GM21360 (cell line): ENCODE measurements around the gene MTR.
"Not testable (repeated sequence)": the region's sequence is repeated elsewhere in the genome, so short reads cannot be mapped to it uniquely, and the experiment has no call there.

Experiments
- ATAC-seq: cut with Tn5 transposase; IDR thresholded peaks from one replicate; pipeline ENCODE4 v1.9.1; 2021; ENCODE audit warnings: mild to moderate bottlenecking, moderate library complexity; ENCODE audit not compliant: unreplicated experiment

The MTR gene

DNA sequence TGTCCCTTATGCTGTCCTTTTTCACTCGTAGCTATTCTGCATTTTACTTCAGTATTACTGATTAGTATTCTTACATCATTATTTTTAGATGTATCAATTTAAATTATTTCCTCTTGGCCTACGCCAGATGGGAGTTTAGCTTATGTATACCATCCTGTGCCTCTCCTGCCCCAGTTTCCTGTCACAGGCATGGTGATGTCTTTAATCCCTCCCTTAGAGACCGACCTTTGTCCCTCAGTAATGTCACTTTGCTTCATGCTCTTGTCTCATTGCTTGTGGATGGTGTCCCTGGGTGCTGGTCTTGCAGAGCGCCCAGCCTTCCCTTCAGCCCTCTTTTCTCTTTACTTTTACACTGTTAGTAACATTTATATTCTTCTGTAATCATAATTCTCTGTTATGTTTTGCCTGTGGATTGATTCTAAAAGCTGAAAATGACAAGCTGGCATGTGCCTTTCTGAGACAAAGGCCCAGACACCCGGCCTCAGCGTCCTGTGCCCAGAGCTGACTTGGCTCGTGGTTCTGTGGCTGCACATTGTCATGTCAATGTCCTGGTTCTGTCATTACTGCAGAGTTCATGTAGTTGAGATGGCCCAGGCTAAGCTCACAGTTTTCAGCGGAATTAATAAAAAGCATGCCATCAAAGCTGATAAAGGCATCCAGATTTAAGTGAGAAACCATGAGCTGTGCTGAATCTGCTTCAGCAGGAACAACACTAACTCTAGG is 100.7 kb downstream of the MTR start:
- no peak for ATAC-seq

DNA sequence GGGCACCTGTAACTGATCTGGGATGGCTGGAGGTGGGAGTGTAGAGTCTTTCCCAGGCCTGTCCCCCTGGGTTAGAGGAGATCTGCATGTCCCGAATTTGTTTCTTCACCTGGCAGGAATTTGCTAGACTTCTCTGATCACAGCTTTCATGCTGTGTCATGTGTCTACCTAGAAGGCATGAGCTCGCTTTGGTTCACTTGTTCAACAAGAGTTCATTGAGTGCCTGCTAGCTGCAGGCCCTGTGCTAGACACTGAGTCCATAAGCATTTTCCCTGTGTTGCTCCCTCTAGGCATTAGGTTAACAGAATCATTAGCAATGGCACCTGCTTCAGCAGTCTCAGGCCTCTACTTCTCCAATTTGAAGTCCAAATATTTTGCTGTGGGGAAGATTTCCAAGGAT is 101.6 kb downstream of the MTR start:
- ATAC-seq = no peak

DNA sequence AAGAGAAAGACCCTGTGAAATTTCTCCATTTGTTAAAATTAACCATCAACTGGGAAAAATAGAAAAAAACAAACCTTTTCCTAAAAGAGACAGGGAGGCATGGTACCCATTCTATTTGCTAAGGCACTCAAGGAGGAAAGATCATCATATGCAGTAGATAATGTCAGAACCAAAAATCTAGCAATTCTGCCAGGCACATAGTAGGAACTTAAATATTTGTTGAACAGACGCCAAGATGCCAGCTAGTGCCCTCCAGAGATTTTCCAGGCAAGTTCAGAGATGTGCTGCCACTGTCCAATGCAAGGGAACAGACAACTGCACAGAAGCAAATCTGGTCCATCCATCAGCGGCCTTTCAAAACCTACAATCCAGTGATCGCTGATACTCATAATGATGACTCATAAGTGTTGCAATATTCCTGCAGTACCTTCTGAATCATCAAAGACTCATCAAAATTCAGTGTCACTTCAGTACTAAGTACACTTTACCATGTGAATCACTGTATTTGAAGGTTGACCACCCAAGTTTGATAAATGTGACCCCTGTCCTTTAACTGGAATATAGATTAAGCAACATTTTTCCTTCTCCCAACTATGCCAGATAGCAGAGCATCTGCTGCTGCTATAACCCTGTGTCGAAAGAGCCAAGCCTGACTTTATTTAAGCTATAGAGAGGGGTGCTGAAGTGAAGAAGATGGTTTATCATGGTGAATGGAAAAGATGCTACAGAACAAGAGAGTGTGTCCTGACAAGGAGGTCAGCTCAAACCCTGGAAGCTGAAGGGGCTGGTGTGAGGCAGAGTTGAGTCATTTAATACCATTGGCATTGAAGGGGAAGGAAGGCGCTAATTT is 110.0 kb downstream of the MTR start:
- ATAC-seq = no peak

DNA sequence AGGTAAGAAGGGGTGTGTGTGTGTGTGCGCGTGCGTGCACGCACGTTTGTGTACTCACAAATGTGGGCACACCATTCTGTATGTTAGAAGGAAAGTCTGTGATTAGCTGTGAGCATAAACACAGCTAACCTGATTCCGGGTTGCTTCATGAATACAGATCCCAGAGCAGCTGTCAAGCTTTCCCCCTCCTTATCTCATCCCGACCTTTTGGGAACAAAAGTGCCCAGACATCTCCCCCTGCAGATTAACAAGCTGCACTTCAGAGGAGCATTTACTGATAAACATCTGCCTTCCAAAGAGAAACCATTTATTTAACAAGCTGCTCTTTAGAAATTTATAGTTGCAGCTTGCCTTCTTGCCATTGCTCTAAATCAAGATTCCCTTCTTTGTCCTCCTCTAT is 112.1 kb downstream of the MTR start:
- ATAC-seq = no peak

DNA sequence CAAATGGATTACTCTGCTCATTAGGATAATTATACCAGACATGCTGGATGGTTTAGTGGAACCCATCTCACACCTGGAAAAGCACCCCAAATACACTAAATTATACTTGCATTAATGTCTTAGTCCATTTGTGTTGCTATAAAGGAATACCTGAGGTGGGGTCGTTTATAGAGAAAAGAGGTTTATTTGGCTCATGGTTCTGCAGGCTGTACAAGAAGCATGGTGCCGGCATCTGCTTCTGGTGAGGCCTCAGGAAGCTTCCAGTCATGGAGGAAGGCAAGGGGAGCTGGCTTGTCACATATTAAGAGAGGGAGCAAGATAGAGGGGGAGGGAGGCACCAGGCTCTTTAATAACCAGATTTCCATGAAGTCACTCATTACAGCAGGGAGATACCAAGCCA is 113.6 kb downstream of the MTR start:
- no peak for ATAC-seq

DNA sequence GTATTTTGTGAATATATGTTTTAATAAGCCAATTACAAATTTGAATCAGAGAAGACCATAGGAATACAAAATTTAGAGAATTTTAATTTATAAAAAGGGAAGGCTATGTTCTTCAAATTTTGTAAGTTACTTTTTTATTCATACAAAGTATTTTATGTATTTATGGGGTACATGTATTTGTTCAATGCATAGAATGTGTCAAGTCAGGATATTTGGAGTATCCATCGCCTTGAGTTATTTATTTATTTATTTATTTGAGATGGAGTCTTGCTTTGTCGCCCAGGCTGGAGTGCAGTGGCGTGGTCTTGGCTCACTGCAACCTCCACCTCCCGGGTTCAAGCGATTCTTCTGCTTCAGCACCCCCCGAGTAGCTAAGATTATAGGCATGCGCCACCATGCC is 116.0 kb downstream of the MTR start:
- ATAC-seq = not testable (repeated sequence)

DNA sequence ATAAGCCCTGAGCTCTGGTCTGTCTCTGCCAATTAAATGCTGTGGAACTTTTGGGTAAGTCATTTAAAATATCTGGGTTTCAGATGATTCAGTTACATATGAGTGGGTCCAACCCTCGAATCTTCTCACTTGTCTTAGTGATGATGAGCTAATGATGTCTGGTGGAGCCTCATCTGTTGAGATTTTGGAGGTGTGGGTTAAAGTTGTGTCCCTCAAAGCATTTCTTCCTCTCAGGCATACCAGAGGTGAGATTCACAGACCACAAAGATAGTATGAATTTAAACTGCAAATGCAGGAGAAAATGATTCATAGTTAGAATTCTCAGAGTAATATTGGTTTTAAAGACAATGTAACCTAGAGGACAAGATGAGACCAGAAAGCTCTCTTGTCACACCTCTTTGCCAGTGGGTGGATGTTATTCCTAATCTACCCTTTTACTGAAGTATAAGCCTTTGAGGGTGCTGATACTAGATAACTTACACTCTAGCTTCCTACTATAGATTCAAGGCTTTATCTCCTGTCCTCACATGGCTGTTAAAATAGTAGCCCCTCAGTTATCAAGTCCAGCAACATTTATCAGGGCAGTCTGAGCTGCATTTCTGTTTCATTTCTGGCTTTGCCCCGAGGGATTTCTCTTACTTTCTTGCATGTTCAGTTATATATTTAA is 118.4 kb downstream of the MTR start:
- no peak for ATAC-seq

DNA sequence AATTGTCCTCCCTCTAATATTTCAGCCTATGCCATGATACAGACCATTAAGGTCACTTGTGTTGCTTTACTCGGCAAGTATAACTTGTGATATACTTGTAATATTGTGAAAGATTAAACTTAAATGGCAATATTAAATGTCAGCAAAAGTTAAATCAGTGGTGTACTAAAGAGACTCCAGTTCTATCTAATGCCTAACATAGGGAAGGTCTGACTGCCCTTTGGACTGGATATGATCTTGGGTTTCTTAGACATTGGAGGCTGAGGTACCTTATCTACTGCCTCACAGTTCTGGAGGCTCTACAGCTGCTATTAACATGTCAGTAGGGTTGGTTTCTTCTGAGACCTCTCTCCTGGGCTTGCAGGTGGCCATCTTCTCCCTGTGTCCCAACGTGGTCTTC is 119.3 kb downstream of the MTR start:
- no peak for ATAC-seq

DNA sequence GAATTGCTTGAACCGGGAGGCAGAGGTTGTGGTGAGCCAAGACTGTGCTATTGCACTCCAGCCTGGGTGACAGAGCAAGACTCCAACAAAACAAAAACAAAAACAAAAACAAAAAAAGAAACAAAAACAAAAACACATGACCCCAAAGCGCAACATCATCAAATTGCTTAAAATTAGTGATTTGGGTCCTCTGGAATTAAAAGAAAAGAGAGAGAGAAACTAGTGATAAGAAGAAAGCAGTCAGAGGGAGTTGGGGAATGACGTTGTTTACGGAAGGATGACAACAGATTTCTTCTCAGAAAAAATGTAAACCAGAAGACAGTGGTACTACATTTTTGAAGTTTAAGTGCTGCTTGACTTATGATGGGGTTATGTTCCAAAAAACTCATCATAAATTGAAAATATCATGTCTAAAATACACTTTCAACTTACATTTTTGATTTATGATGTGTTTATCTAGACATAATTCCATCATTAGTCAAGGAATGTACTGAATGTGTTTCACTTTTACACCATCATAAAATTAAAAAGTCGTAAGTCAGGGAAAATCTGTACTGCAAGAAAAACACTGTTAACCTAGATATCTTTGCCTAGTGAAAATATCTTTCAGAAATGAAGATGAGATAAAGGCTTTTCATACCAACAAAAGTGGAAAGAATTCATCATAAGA is 121.2 kb downstream of the MTR start:
- no peak for ATAC-seq

DNA sequence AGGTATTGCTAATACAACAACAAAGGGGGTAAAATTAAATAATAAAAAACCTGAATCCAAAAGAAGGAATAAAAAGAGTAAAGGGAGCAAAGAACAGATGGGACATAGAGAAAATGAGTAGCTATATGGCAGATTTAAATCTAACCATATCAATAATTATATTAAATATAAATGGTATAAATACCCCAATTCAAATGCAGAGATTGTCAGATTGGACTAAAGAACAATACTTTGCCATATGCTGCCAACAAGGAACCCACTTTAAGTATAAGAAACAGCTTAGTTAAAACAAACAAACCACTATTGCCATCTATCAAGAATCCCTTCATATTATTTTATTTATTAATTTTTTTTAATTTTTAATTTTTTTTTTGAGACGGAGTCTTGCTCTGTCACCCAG is 122.4 kb downstream of the MTR start:
- ATAC-seq = no peak

DNA sequence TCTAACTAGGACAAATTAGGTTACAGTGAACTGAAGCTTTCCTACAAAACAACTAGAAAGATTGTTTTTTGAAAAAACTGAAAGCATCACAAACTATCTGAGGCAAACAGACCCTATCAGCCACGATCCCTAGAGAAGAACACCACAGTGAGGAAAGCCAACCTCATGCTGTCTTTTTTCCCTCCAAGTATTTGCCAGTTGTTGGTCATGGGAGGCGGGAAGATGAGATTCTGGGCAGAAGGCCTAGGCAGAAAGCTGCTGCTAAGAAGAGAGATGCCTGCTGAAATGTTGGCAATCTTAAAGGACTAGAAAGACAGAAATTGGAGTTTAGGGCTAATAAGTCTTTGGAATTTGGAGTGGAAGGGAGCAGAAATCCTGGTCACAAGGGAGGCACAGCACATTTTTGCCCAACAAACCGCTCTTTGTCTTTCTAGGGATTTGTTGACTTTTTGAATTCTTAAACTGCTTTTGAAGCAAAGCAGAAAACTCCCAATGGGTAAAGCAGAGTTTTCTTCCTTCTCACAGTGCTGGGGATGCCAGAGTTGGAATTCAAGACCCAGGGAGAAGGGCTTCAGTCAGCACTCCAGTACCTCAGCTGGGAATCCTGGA is 125.3 kb downstream of the MTR start:
- no peak for ATAC-seq

DNA sequence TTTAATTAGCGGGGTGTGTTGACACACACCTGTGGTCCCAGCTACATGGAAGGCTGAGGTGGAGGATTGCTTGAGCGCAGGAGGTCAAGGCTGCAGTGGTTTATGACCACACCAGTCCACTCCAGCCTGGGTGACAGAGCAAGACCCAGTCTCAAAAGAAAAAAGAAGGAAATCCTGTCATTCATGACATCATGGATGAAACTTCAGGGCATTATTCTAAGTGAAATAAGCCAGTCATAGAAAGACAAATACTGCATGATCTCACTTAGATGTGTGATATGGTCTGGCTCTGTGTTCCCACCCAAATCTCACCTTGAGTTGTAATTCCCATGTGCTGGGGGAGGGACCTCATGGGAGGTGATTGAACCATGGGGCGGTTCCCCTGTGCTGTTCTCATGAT is 126.5 kb downstream of the MTR start:
- no peak for ATAC-seq

DNA sequence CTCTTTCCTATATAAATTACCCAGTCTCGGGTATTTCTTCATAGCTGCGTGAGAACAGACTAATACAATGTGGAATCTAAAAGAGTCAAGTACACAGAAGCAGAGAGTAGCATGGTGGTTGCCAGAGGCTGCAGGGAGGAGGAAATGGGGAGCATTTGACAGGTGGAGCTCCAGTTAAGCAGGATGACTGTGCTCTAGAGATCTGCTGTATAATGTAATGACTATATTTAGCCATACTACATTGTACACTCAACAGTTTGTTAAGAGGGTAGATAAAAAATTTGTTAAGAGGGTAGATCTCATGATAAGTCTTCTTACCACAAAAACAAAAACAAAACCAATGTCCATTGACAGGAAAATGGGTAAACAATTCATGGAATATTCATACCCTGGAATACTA is 127.1 kb downstream of the MTR start:
- ATAC-seq = no peak

DNA sequence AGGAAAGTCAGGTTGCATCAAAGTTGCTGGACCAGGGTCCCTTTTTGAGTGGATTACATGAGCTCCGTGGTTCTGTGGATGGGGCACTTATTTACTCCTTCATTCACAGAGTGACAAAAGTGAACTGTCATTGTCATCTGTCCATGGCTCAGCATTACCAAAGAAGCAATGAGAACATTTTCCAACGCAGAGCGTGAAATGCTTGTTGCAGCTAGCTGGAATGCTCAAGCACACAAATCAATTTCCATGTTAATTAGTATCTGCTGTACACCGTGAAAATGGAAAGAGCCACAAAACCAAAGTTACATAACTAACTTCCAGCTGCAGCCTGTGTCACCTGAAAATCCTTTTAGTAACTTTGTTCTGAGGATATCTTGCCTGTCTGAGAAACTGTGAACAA is 130.3 kb downstream of the MTR start:
- no peak for ATAC-seq

DNA sequence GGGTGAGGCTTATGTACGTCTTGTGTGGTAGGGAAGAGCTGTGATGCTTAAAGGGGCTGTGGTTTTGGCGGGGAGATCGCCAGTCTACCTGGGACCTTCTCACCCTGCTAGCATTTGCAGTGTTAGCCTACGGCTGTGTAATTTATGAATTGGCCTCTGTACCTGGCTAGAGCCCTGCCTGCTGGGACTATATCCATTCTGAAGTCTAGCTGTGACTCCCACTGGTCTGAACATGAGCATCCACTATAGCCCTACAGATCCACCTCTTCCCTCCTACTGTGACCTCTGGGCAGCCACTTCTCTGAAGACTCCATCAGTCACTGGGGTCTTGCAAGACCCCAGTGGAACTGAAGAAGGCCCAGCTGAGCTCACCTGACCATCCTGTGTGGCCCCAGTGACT is 135.4 kb downstream of the MTR start:
- ATAC-seq = no peak

DNA sequence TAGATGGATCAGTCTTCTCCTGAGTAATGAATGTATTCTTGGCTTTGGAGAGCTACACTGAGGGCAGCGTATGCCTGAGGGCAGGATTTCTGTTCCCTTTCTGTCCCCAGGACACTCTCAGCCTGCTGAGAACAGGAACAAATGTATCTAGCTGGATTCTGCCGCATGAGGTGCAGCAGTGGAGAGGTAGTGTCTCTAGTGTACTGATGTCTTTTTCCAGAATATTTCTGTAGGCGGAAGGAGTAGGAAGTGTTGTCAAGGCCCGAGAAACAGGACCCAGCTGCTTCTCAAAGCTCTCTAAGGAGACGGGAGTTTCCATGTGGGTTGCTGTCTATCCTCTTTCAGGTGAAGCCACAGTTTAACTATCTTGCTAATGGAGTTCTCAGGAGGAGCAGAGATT is 143.7 kb downstream of the MTR start:
- no peak for ATAC-seq

DNA sequence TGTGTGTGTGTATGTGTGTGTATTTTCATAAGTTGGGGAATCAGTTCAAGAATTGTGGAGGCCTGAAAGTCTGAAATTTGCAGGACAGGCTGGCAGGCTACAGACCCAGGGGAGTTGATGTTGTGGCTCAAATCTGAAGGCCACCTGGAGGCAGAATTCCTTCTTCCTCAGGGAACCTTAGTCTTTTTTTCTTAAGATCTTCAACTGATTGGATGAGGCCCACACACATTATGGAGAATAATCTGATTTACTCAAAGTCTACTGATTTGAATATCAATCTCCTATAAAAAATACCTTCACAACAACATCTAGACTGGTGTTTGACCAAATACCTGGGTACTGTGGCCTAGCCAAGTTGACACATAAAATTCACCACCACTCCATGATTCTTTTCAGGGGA is 147.3 kb downstream of the MTR start:
- no peak for ATAC-seq

DNA sequence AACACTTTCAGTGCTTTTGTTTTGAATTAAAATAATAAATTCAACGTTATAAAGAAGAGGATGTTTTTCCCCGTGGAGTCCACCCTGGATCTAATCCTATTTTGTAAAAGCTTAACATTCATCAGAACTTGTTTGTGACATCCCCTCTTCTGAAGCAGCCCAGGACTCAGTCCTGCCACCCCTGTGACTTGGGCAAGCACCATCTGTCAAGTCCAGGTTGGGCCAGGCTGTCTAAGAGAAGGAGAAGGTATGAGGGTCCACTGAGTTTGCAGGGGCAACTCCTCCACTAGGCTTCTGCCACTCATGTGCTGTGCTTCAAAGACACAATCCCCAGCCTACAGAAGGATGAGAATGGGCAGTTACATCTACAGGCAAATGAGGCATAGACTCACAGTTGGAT is 149.5 kb downstream of the MTR start:
- ATAC-seq = no peak

DNA sequence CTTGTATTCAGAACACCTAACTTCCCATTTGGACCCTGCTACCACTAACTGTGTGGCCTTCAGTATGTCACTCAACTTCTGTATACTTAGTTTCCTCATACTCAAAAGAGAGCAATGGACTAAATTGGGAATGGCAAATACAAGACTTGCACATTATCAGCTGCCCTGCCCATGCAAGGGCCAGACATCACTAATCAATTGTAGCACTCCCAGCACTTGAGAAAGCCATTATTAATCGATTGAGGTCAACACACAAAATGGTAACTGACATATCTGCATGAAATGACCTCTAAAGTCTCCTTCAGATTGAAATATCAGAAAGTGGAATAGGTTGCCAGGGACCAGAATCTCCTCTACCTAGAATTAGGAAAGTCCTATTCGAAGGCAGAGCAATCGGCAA is 149.9 kb downstream of the MTR start:
- no peak for ATAC-seq

DNA sequence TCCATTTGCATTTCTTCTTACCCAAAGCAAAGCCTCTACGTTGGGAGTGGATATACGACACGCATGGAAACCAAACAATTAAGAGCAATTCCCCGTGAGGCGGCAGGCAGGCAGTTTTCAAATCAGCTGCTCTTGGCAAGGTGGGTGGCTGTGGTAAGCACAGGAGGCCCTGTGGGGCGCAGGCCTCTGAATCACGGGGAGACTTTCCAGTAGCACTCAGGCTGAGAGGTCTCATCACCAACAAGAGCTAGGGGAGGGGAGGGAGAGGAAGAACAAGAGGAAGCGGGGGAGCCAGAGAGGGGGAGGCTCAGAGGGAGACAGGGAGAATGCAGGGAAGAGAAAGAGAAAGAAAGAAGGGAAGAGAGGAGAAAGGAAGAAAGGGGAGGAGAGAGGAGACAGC is 152.7 kb downstream of the MTR start:
- no peak for ATAC-seq

DNA sequence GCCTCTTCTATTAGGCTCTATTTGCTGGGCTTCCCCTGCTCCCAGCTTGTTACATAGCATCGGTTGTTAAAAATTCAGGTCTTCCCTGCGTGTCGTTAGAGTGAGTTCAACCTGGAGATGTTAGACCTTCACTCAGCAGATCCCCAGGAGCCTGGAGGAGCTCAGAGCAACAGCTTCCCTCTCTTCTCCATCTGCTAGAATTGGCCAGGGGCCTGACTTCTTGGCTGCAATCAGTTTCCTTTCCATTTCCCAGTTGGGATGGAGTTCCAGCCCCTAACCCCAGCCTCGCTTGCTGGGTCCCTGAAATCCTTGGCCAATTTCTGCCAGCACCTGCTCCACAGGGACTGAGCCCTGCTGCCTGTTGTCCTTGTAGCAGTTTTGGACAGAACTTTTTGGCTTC is 153.3 kb downstream of the MTR start:
- no peak for ATAC-seq
